Duodenal mucosa (tissue), 2 donors: ENCODE results near the gene ZNF385C.
"Not testable (repeated sequence)": the region's sequence is repeated elsewhere in the genome, so short reads cannot be mapped to it uniquely, and the experiment has no call there.

Experiments
- H3K27ac ChIP-seq: one replicate; pipeline ENCODE4 v1.7.0; 2013; ENCODE audit warnings: low read depth, low read length
- H3K27me3 ChIP-seq, 2 donors: one replicate each; pipeline ENCODE4 v1.7.0; 2013; ENCODE audit warnings: low read length in 2 of 2, control low read depth in 1 of 2; ENCODE audit not compliant: insufficient read depth in 2 of 2, control insufficient read depth in 1 of 2
- H3K36me3 ChIP-seq, 2 donors: one replicate each; pipeline ENCODE4 v1.7.0; 2013; ENCODE audit warnings: low read length in 2 of 2, control low read depth in 1 of 2; ENCODE audit not compliant: insufficient read depth in 2 of 2, control insufficient read depth in 1 of 2
- H3K4me1 ChIP-seq, 2 donors: one replicate each; pipeline ENCODE4 v1.7.0; 2013; ENCODE audit warnings: low read length in 2 of 2, control low read depth in 1 of 2; ENCODE audit not compliant: insufficient read depth in 2 of 2, control insufficient read depth in 1 of 2
- H3K4me3 ChIP-seq, 2 donors: one replicate each; pipeline ENCODE4 v1.7.0; 2013; ENCODE audit warnings: low read length in 2 of 2, low read depth in 1 of 2
- H3K9ac ChIP-seq, 2 donors: one replicate each; pipeline ENCODE4 v1.7.0; 2013; ENCODE audit warnings: low read length in 2 of 2, low read depth in 1 of 2
- H3K9me3 ChIP-seq, 2 donors: one replicate each; pipeline ENCODE4 v1.7.0; 2013; ENCODE audit warnings: low read length in 2 of 2, control low read depth in 1 of 2; ENCODE audit not compliant: control insufficient read depth in 1 of 2

ZNF385C gene

DNA sequence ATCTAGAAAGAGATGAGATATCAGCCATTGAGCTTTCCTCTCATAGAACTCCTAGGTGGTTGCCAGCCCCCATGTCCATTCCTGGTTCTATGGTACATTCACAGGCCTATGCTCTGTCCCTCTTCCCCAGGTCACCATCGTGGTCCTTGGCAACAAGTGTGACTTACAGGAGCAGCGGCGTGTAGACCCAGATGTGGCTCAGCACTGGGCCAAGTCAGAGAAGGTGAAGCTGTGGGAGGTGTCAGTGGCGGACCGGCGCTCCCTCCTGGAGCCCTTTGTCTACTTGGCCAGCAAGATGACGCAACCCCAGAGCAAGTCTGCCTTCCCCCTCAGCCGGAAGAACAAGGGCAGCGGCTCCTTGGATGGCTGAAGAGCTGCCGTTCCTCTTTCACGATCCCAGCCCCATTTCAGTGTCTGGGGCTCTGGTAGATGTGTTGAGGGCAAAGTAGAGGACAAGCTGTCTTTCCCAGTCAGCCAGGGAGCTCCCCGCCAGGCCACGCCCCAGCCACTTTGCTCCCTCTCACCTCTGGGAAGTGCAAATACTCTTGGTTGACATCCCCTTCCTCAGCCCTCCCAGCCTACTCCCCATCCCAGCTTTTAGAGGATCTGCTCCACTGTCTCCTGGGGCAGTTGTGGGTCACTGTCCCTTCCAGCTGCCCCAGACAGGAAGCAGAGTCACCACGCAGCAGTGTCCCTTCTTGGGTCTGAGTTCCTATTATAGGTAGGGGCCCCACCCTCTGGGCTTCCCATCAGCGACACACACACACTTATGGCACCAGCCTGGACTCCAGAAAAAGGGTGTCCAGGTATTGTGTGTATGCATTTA is 74.5 kb downstream of the ZNF385C start:
- no peaks in the 10 kb centered on the region for H3K27me3 ChIP-seq
- no peaks in the 10 kb centered on the region for H3K9me3 ChIP-seq
- no peak overlapping the region for H3K9ac ChIP-seq
- H3K4me3 ChIP-seq = no peak overlapping the region
- H3K4me1 ChIP-seq = peaks cover 33% of the 10 kb centered on the region in 2 donors
- H3K27ac ChIP-seq = peak overlapping the region; percentile 47
- peaks cover 5 to 23% of the 10 kb centered on the region in 2 donors for H3K36me3 ChIP-seq

DNA sequence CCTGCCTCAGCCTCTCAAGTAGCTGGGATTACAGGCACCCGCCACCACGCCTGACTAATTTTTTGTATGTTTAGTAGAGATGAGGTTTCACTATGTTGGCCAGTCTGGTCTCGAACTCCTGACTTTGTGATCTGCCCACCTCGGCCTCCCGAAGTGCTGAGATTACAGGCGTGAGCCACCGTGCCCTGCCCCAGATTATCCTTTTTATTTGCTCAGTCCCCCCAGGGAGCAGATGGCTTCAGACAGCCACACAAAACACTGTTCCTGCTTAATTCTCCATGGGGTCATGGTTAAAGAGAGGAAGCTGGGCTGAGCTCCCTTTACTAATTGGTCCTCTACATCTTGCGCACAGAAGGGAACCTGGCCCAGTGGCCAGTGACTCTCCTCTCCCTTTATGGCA is 77.4 kb downstream of the ZNF385C start:
- not testable (repeated sequence) for H3K27ac ChIP-seq

DNA sequence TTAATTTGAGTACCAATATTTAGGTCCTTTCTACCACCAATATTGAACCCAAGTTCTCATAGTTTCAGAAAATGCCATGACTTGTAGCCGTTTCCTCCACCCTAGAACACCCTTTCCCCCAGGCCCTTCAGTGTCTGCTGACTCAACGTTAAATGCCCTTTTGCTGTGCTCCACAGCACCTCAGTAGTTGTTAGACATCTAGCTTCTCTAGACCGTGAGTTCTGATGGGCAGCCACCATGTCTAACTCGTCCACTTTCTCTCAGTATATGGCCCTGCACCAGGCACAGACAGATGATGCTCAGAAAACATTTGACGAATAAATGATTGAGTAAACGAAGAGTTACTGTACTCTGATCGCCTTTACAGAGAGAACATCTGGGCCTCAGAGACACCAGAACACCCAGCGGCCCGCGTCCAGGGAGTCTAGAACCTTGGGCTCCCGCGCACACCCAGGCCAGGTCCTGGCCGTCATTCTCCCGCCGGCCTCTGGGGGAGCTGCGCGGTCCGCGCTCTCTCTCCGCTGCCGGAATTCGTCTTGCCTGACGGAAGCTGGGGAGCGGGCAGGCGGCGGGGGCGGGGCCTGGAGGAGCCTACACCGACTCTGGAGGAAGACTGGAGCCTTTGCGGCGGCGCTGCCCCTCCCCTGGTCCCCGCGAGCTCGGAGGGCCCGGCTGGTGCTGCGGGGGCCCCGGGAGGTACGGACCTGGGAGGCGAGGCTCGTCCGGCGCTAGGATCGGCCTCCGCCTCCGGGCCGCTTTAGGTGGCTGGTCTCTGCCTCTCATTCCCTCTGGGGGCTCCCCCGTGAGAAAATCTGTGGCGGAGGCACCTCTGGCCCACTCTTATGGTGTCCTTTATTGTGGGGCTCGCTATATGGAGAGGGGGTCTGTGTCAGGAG is 78.5 kb downstream of the ZNF385C start, which contains the start of gene NKIRAS2:
Gene NKIRAS2, plus strand, starts transcription at position 582 of the 896 bp plus-strand sequence. CDS start 1,488 bp downstream, outside the sequence.
- Histone ChIP-seq H3K9ac (peak within 1 kb of the TSS; percentile 83 to 97), H3K4me3 (peak within 1 kb of the TSS; percentile 70 to 92), H3K36me3 (peaks cover 5 to 23% of the 10 kb centered on the region in 2 donors), H3K27me3 (no peaks in the 10 kb centered on the region), H3K27ac (no peak within 1 kb of the TSS), H3K4me1 (peaks cover 40 to 54% of the 10 kb centered on the region in 2 donors), H3K9me3 (no peaks in the 10 kb centered on the region)

More for the DNA sequence above, 77.4 kb downstream of the ZNF385C start:
- H3K36me3 ChIP-seq = peaks cover 5 to 23% of the 10 kb centered on the region in 2 donors
- not testable (repeated sequence) for H3K9me3 ChIP-seq, H3K27me3 ChIP-seq
- H3K4me3 ChIP-seq = peak overlapping the region; percentile 70 to 92
- H3K4me1 ChIP-seq = peaks cover 45 to 50% of the 10 kb centered on the region in 2 donors
- peak overlapping the region; percentile 5 to 83 for H3K9ac ChIP-seq

DNA sequence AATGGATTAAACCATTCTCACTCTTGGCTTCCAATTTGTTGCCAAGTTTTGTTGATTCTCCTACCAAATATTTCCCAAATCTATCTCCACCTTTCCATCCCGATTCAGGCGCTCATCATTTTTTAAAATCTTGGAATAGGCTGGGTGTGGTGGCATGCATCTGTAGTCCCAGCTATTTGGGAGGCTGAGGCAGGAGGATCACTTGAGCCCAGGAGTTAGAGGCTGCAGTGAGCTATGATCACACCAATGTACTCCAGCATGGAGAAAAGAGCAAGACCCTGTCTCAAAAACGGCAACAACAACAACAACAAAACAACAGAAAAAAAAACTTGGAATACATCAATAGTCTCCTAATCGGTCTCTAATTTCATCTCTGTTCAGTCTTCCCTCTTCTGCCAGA is 79.3 kb downstream of the ZNF385C start:
- Histone ChIP-seq H3K9ac (no peak overlapping the region), H3K27ac (no peak overlapping the region), H3K4me3 (no peak overlapping the region), H3K27me3 (no peaks in the 10 kb centered on the region), H3K9me3 (no peaks in the 10 kb centered on the region), H3K4me1 (peaks cover 34 to 46% of the 10 kb centered on the region in 2 donors), H3K36me3 (peaks cover 5 to 20% of the 10 kb centered on the region in 2 donors)

DNA sequence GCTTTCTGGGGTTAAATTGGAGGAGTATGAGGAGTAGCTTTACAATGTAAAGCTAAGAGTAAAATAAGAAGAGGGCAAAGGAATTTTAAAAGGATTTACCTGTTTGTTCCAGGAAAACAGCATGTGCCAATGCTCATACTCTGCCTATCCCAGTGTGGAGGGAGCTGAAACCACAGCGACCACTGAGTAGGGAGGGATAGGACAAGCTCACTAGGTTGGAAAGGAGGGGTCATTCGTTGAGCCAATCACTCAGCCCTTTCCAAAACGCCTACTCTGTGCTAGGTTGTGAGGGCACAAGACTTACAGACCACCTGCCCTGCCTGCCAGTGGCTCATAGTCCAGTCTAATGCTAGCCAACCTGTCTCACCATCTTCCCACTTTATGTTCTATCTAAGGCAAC is 79.9 kb downstream of the ZNF385C start:
- Histone ChIP-seq H3K9ac (peak overlapping the region; percentile 84 to 99), H3K36me3 (peaks cover 5 to 13% of the 10 kb centered on the region in 2 donors), H3K27me3 (no peaks in the 10 kb centered on the region), H3K9me3 (no peaks in the 10 kb centered on the region), H3K27ac (no peak overlapping the region), H3K4me3 (peak overlapping the region; percentile 98 to 99), H3K4me1 (peaks cover 31 to 40% of the 10 kb centered on the region in 2 donors)

DNA sequence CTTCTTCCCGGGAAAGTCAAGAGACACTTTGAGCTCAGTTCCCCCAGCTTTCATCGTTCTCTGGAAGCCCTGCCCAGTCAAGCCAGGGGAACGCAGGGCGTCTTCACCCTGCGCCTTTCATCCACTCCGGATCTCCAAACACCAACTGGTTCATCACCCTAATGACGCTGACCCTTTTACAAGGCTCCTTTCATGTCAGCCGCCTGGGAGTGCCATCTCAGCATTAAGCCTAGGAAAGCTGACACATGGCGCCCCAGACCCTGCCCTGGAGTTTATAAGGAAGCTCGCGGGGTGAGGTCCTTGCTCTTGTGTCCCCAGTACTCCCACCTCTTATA is 80.4 kb downstream of the ZNF385C start:
- Histone ChIP-seq H3K4me3 (peak overlapping the region; percentile 98 to 99), H3K9me3 (no peaks in the 10 kb centered on the region), H3K27me3 (no peaks in the 10 kb centered on the region), H3K4me1 (peaks cover 35 to 37% of the 10 kb centered on the region in 2 donors), H3K27ac (peak overlapping the region; percentile 86), H3K36me3 (peaks cover 5 to 9% of the 10 kb centered on the region in 2 donors), H3K9ac (peak overlapping the region; percentile 84 to 99)

DNA sequence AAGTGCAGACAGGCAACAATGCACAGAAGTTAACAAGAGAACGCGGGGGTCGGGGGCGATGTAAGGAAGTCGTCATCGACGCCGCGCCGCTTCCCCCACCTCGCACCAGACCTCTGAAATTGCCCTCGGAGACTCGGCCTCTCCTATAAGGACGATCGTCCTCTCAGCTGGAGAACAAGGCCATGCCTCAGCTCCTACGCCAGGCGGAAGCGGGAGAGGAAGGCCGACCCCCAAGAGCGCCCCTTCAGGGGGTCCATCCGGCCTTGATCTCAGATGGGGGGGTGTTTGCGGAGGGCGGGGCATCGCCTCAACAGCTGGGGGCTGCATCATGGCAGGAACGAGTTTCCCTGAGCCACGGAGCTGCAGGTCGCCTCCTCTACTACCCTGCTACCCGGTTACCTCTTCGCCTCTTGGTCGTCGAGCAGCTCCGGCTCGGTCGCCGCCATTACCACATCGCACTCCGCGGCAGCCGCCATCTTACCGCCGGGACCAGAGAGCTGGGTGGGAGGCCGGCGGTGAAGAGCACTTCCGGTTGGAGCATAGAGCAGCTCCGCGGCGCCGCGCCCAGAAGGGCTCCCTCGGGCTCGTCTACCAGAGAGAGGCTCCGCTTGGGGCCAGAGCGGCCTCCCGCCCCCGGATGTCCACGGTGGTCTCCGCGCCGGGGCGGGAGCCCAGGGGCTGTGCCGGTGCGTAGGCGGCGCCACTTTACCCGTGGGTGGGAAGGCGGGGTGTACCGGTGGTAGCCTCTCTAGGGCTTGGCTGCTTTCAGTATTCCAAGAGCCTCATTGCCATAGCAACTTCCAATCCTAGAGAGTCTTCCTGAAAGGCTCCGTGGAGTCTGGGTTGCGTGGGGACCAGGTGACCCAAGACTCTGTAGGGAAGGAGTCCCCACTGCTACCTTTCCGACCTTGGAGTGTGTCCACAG is 81.1 kb downstream of the ZNF385C start, which contains the start of gene DNAJC7:
Gene DNAJC7, minus strand, starts transcription at position 499 of the 925 bp plus-strand sequence. Its CDS starts 23 bp downstream, at position 476.
- Histone ChIP-seq H3K9me3 (no peaks in the 10 kb centered on the region), H3K27ac (peak within 1 kb of the TSS; percentile 86), H3K27me3 (no peaks in the 10 kb centered on the region), H3K9ac (peak within 1 kb of the TSS; percentile 99), H3K36me3 (peaks cover 2% of the 10 kb centered on the region in 2 donors), H3K4me1 (peaks cover 35 to 41% of the 10 kb centered on the region in 2 donors), H3K4me3 (peak within 1 kb of the TSS; percentile 98 to 99)

DNA sequence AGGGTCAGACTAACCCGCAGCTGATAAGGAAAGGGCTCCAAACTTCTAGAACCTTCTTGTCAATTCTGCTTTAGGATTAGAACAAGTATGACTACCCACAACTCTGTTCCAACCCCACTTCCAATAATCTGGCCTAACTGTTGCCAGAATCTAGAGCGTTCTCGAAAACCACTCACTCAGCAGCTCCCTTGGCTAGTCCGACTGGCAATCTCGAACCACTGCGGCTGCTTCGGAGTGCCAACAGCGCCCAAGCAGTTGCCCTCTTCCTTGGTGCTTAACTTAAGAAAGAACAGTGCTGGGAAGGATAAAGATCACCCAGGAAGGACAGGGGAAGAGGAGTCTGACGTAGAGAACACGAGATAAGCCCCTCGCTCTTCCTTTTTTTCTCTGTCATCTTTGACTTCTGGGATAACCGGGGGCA is 81.9 kb downstream of the ZNF385C start:
- Histone ChIP-seq H3K9me3 (no peaks in the 10 kb centered on the region), H3K27ac (peak overlapping the region; percentile 86), H3K9ac (peak overlapping the region; percentile 99), H3K27me3 (no peaks in the 10 kb centered on the region), H3K4me1 (peaks cover 38 to 41% of the 10 kb centered on the region in 2 donors), H3K4me3 (peak overlapping the region; percentile 98 to 99), H3K36me3 (no peaks in the 10 kb centered on the region)

DNA sequence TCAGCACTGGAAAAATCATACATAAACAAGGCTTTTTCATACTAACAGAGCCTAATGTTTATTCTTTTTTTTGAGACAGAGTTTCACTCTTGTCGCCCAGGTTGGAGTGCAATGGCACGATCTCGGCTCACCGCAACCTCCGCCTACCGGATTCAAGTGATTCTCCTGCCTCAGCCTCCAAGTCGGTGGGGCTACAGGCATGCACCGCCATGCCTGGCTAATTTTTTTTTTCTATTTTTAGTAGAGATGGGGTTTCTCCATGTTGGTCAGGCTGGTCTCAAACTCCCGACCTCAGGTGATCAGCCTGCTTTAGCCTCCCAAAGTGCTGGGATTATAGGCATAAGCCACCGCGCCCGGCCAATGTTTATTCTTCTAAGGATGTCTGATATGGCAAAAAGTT is 84.5 kb downstream of the ZNF385C start:
- not testable (repeated sequence) for H3K4me3 ChIP-seq, H3K9ac ChIP-seq, H3K9me3 ChIP-seq, H3K36me3 ChIP-seq, H3K27me3 ChIP-seq, H3K27ac ChIP-seq
- H3K4me1 ChIP-seq = peaks cover 35 to 37% of the 10 kb centered on the region in 2 donors
